ENCODE results near the gene IL1RAPL2. TPM values are rescaled to one million over a fixed set of nuclear protein-coding genes. Genes with fewer than 3 reads are reported as not detected.

The IL1RAPL2 gene
- total and polyA plus RNA-seq, 8 donors: 0.13 to 1.1 (median 0.47) TPM; not detected in 2

- ATAC-seq: no peak
- intact Hi-C loops (cut with DNase I): no loop called here
Measured at GRCh38 chrX:105263171-105263570, 697.2 kb downstream of the IL1RAPL2 start.

GRCh38 chrX:105263801-105264200 is 697.8 kb downstream of the IL1RAPL2 start:
- no peaks in the 10 kb centered on the region for H3K36me3 ChIP-seq
- intact Hi-C loops (cut with DNase I): no loop called here
- H3K9me3 ChIP-seq: no peaks in the 10 kb centered on the region
- no peak for DNase-seq
- no peak overlapping the region for H3K4me3 ChIP-seq
- no peaks in the 10 kb centered on the region for H3K4me1 ChIP-seq
- no peak for TF ChIP-seq CTCF (IDR thresholded peaks at IDR 0.05)
- H3K27ac ChIP-seq: no peak overlapping the region
- ATAC-seq: no peak
- H3K27me3 ChIP-seq: no peaks in the 10 kb centered on the region

More at GRCh38 chrX:105263171-105263570, 697.2 kb downstream of the IL1RAPL2 start:
- no peaks in the 10 kb centered on the region for H3K27me3 ChIP-seq
- DNase-seq: no peak
- H3K4me3 ChIP-seq: no peak overlapping the region
- TF ChIP-seq CTCF (IDR thresholded peaks at IDR 0.05): no peak
- no peaks in the 10 kb centered on the region for H3K36me3 ChIP-seq
- H3K4me1 ChIP-seq: no peaks in the 10 kb centered on the region
- H3K27ac ChIP-seq: no peak overlapping the region
- no peaks in the 10 kb centered on the region for H3K9me3 ChIP-seq

GRCh38 chrX:105265093-105265492 is 699.1 kb downstream of the IL1RAPL2 start:
- no peak for DNase-seq

GRCh38 chrX:105266456-105266855 is 700.5 kb downstream of the IL1RAPL2 start:
- Histone ChIP-seq H3K27me3 (no peaks in the 10 kb centered on the region), H3K36me3 (no peaks in the 10 kb centered on the region), H3K9me3 (no peaks in the 10 kb centered on the region), H3K4me1 (no peaks in the 10 kb centered on the region), H3K27ac (no peak overlapping the region), H3K4me3 (no peak overlapping the region)
- intact Hi-C loops (cut with DNase I): no loop called here
- DNase-seq (no peak), ATAC-seq (no peak)
- no peak for TF ChIP-seq CTCF (IDR thresholded peaks at IDR 0.05)

More at GRCh38 chrX:105265093-105265492, 699.1 kb downstream of the IL1RAPL2 start:
- Histone ChIP-seq H3K27ac (no peak overlapping the region), H3K36me3 (no peaks in the 10 kb centered on the region), H3K27me3 (no peaks in the 10 kb centered on the region), H3K4me1 (no peaks in the 10 kb centered on the region), H3K4me3 (no peak overlapping the region), H3K9me3 (no peaks in the 10 kb centered on the region)
- intact Hi-C loops (cut with DNase I): no loop called here
- no peak for TF ChIP-seq CTCF (IDR thresholded peaks at IDR 0.05)
- no peak for ATAC-seq

- no peaks in the 10 kb centered on the region for H3K27me3 ChIP-seq
- no peak for TF ChIP-seq CTCF (IDR thresholded peaks at IDR 0.05)
- no peaks in the 10 kb centered on the region for H3K36me3 ChIP-seq
- no peaks in the 10 kb centered on the region for H3K9me3 ChIP-seq
- ATAC-seq (no peak), DNase-seq (no peak)
- H3K4me3 ChIP-seq: no peak overlapping the region
- no peaks in the 10 kb centered on the region for H3K4me1 ChIP-seq
- H3K27ac ChIP-seq: no peak overlapping the region
- intact Hi-C loops (cut with DNase I): no loop called here
Measured at GRCh38 chrX:105267167-105267566, 701.2 kb downstream of the IL1RAPL2 start.
